Measurements from ENCODE around the gene CXorf49B. TPM values are rescaled to one million over a fixed set of nuclear protein-coding genes. Genes with fewer than 3 reads are reported as not detected.
"Not testable (repeated sequence)": the region's sequence is repeated elsewhere in the genome, so short reads cannot be mapped to it uniquely, and the experiment has no call there.

The CXorf49B gene
- total RNA-seq, 1 donor from 2014 or later, result not detected

GRCh38 chrX:71782950-71783299 lies 19.8 kb downstream of the CXorf49B start:
- H3K27me3 Mint-ChIP-seq (ENCODE audit: insufficient read depth); intact Hi-C loops (cut with micrococcal nuclease); H3K27ac Mint-ChIP-seq; DNase-seq (ENCODE audit: low spot score); H3K9me3 Mint-ChIP-seq; H3K4me1 Mint-ChIP-seq (ENCODE audit: low read depth); H3K4me3 Mint-ChIP-seq; H3K36me3 Mint-ChIP-seq (ENCODE audit: low read depth): not testable (repeated sequence)

DNA sequence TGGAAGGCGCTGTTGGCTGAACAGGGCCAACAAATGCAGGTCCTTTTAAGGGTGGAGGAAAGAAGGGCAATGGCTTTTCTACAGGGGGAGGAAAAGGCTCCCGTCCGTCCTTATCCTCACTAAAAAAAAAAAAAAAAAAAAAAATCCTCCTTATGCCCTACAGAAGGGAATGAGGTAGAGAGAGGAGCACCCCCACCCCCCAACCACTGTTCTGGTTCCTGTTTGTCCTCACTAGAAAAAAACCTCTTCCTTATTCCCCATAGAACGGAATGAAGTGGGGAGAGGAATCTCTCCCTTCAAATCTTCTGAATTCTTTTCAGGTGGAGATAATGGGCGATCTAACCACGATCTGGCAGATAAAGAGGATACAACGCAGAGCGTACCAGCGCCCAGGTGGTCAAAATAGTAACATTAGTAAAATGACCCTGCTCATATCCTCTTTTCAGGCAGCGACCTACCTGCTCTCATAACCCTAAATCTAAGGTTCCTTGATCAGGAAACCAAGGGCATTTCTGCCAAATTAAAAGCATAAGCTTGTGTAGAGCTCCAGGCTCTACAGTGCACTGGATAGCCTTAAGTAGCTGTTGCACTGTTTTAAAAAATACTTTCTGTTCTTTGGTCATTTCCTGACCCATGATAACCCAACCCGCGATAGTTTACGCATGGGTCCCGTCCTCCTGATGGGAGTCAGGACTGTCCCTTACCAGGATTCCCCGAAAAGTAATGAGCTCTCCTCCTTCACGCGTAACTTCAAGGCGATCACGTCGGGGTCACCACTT lies 20.6 kb downstream of the CXorf49B start:
- H3K36me3 Mint-ChIP-seq (ENCODE audit: low read depth); H3K4me3 Mint-ChIP-seq; H3K4me1 Mint-ChIP-seq (ENCODE audit: low read depth); intact Hi-C loops (cut with micrococcal nuclease); DNase-seq (ENCODE audit: low spot score); H3K9me3 Mint-ChIP-seq; H3K27me3 Mint-ChIP-seq (ENCODE audit: insufficient read depth); H3K27ac Mint-ChIP-seq: not testable (repeated sequence)

GRCh38 chrX:71784348-71784983 lies 21.3 kb downstream of the CXorf49B start:
- DNase-seq (ENCODE audit: low spot score); H3K4me3 Mint-ChIP-seq; H3K9me3 Mint-ChIP-seq; H3K4me1 Mint-ChIP-seq (ENCODE audit: low read depth); intact Hi-C loops (cut with micrococcal nuclease); H3K36me3 Mint-ChIP-seq (ENCODE audit: low read depth); H3K27ac Mint-ChIP-seq; H3K27me3 Mint-ChIP-seq (ENCODE audit: insufficient read depth): not testable (repeated sequence)

DNA sequence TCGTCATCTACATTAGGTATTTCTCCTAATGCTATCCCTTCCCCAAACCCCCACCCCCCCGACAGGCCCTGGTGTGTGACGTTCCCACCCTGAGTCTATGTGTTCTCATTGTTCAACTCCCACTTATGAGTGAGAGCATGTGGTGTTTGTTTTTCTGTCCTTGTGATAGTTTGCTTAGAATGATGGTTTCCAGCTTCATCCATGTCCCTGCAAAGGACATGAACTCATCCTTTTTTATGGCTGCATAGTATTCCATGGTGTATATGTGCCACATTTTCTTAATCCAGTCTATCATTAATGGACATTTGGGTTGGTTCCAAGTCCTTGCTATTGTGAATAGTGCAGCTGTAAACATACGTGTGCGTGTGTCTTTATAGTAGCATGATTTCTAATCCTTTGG lies 43.3 kb downstream of the CXorf49B start:
- intact Hi-C loops (cut with micrococcal nuclease); H3K4me1 Mint-ChIP-seq (ENCODE audit: low read depth); H3K27me3 Mint-ChIP-seq (ENCODE audit: insufficient read depth); H3K9me3 Mint-ChIP-seq; DNase-seq (ENCODE audit: low spot score); H3K27ac Mint-ChIP-seq; H3K36me3 Mint-ChIP-seq (ENCODE audit: low read depth); H3K4me3 Mint-ChIP-seq: not testable (repeated sequence)

DNA sequence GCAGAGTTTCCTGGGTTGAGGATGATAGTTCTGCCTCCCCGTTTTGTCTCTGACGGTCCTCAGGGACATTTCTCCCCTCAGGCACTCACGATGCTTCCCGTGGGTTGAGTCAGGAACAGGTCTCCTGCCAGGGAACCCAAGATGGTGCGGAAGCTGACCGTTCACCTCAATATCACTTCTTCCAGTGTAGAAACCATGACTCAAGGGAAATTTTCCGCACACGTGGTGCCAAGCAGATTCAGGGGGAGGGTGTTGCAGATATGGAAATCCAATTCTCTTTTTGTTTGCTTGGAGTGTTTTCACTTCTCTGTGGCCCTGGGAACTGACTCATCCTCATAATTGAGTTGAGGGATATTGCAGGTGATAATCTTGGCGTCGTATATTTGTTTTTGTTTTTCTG lies 46.7 kb downstream of the CXorf49B start:
- DNase-seq (ENCODE audit: low spot score), result no peak
- Mint-ChIP-seq H3K9me3 (no peaks in the 10 kb centered on the region), H3K36me3 (ENCODE audit: low read depth) (no peaks in the 10 kb centered on the region), H3K4me1 (ENCODE audit: low read depth) (no peaks in the 10 kb centered on the region), H3K27ac (no peak overlapping the region), H3K27me3 (ENCODE audit: insufficient read depth) (no peaks in the 10 kb centered on the region), H3K4me3 (no peak overlapping the region)
- intact Hi-C loops (cut with micrococcal nuclease), result no loop called here

DNA sequence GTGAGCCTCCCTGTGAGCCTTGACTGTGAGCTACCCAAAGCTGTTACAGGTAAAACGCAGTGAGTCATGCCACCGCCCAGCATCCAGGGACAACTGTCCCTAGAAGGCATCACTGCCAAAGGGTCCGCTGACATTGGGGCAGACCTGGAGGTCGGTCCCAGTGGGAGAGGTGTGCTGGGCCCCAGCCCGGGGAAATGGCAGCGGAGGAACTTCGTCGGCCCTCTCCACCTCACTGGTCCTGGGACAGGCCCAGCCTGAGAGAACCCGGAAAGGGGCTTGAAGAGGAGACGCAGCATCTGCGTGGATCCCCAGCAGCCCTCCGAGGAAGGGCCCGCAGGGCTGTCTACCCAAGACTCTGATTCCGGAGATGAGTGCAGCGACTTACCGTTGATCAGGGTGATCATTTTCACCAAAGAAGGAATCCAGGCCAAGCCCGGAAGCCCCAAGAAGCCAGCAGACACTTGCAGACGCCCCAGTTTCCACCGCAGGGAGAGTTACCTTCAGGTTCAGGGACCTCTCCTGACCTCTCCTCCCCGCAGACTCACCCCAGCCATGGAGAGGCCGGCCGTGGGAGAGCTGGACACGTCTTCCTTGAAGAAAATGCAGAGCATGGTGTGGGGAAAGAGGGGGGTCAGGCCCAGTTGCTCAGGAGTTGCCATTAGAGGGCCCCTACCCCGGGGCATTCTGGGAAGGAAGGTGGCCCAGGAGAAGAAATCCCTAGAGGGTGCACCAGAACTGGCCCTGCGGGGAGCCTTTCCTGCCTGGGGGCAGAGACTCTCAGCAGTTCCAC lies 51.2 kb downstream of the CXorf49B start:
- H3K4me1 Mint-ChIP-seq (ENCODE audit: low read depth), result no peaks in the 10 kb centered on the region
- H3K27me3 Mint-ChIP-seq (ENCODE audit: insufficient read depth), result no peaks in the 10 kb centered on the region
- intact Hi-C loops (cut with micrococcal nuclease), result no loop called here

GRCh38 chrX:71815121-71815905 lies 52.2 kb downstream of the CXorf49B start:
- H3K4me1 Mint-ChIP-seq (ENCODE audit: low read depth), result no peaks in the 10 kb centered on the region

More for the DNA sequence above, 51.2 kb downstream of the CXorf49B start:
- no peak for DNase-seq (ENCODE audit: low spot score)
- no peaks in the 10 kb centered on the region for H3K9me3 Mint-ChIP-seq
- H3K27ac Mint-ChIP-seq, result no peak overlapping the region
- no peak overlapping the region for H3K4me3 Mint-ChIP-seq
- no peaks in the 10 kb centered on the region for H3K36me3 Mint-ChIP-seq (ENCODE audit: low read depth)

GRCh38 chrX:71815906-71816156 lies 52.7 kb downstream of the CXorf49B start:
- Mint-ChIP-seq H3K36me3 (ENCODE audit: low read depth) (no peaks in the 10 kb centered on the region), H3K9me3 (no peaks in the 10 kb centered on the region), H3K4me3 (no peak overlapping the region), H3K27me3 (ENCODE audit: insufficient read depth) (peaks cover 4% of the 10 kb centered on the region), H3K27ac (no peak overlapping the region), H3K4me1 (ENCODE audit: low read depth) (no peaks in the 10 kb centered on the region)
- intact Hi-C loops (cut with micrococcal nuclease), result no loop called here
- no peak for DNase-seq (ENCODE audit: low spot score)

More at GRCh38 chrX:71815121-71815905, 52.2 kb downstream of the CXorf49B start:
- intact Hi-C loops (cut with micrococcal nuclease), result no loop called here
- Mint-ChIP-seq H3K9me3 (no peaks in the 10 kb centered on the region), H3K27me3 (ENCODE audit: insufficient read depth) (peaks cover 3% of the 10 kb centered on the region), H3K36me3 (ENCODE audit: low read depth) (no peaks in the 10 kb centered on the region), H3K27ac (no peak overlapping the region), H3K4me3 (no peak overlapping the region)
- DNase-seq (ENCODE audit: low spot score), result no peak

Other genes with a start within 250 kb of the CXorf49B start
- 295 and 305 TPM in 2 replicates for gene OGT, start 230.2 kb upstream of the CXorf49B start, total RNA-seq
- 4.3 and 4.8 TPM in 2 replicates for gene GCNA, start 184.9 kb upstream of the CXorf49B start, total RNA-seq
- 53.9 and 55.4 TPM in 2 replicates for gene CXCR3, start 144.8 kb upstream of the CXorf49B start, total RNA-seq
- gene CXorf49, start 45.1 kb upstream of the CXorf49B start, total RNA-seq, result not detected in 2 replicates
- gene NHSL2, start 147.5 kb downstream of the CXorf49B start, total RNA-seq, result 0.10 and 0.36 TPM in 2 replicates